Pancreas (tissue), 10 donors: Measurements from ENCODE around the gene NXPH4. TPM values are rescaled to one million over a fixed set of nuclear protein-coding genes. Genes with fewer than 3 reads are reported as not detected.

ENCODE experiments used
- ATAC-seq, 4 donors: fragments of 200-7000 bp; cut with Tn5 transposase; one replicate each; pipeline versions ENCODE4 v1.8.0 to v1.9.1; 2020; ENCODE audit warnings: mild to moderate bottlenecking in 4 of 4, moderate library complexity in 4 of 4
- DNase-seq, 6 donors: peaks; one replicate each; pipeline ENCODE4 v3.0.0-alpha.2; 2020
- FAIRE-seq: peaks from 2 replicates; lab custom pipeline; 2012; peaks lifted over from hg19 to GRCh38; lab: Jason Lieb, UNC
- H3K27ac ChIP-seq, 4 donors: fragments of 200-600 bp; sonication (generic); 1 replicate in 3 of 4; 2 replicates in 1 of 4; pipeline versions ENCODE4 v1.5.0 to v1.8.0; 2020
- H3K27me3 ChIP-seq, 4 donors: fragments of 200-600 bp; one replicate each; pipeline ENCODE4 v1.8.0; 2021
- H3K36me3 ChIP-seq, 3 donors: fragments of 200-600 bp; sonication (generic) in 1 of 3; one replicate each; pipeline versions ENCODE4 v1.5.0 to v1.8.0; 2020 to 2021
- H3K4me1 ChIP-seq, 3 donors: fragments of 200-600 bp; one replicate each; pipeline ENCODE4 v1.8.0; 2021
- H3K4me3 ChIP-seq, 4 donors: fragments of 200-600 bp; sonication (generic) in 2 of 4; one replicate each; pipeline versions ENCODE4 v1.5.0 to v1.8.0; 2020 to 2021
- H3K9me3 ChIP-seq, 4 donors: fragments of 200-600 bp; one replicate each; pipeline ENCODE4 v1.8.0; 2021
- CTCF ChIP-seq, 4 donors: fragments of 200-600 bp; sonication (generic) in 3 of 4; IDR thresholded peaks; one replicate each; pipeline versions ENCODE4 v1.5.0 to v1.8.0; 2021; ENCODE audit warnings: antibody characterized with exemption in 4 of 4
- WGBS, 2 donors: extraction: QIAGEN DNeasy Blood & Tissue Kit; methylation state at CpG; one replicate each; pipeline ENCODE4 v1.1.7; 2013; 5-methylcytosine and 5-hydroxymethylcytosine counted together
- intact Hi-C, 3 donors: fragments of 100-400 bp; cut with DNase I; formaldehyde crosslinking; loops; one replicate each; pipeline versions ENCODE4 v1.11.1 to v1.14.2; 2022
- polyA plus RNA-seq, 2 donors: library from polyadenylated mRNA; stranded (reverse); fragments of 200-250 nt; gene quantifications; one replicate each; pipeline ENCODE4 v1.2.3, GENCODE V29; 2013
- total RNA-seq, 6 donors: library from RNA; stranded (reverse); fragmentation: NEBNext Ultra II Directional in 4 of 6; extraction: Animal tissue kit (Norgen Biotek cat#: 25700) in 4 of 6; gene quantifications; one replicate each; pipeline versions ENCODE4 v1.2.1 to v1.2.4, GENCODE V29; 2021 to 2023
- donor health status: healthy with polysubstance abuse.
- donor health status: DM: no; HTN: no; CAD: no; lungs with moderate emphysema.
- donor health status: DM: no; HTN: no; CAD: no.
- donor health status: control.
- donor health status: control.
- donor health status: Bipolar disorder and iron deficiency.
- donor health status: DM: yes; HTN: yes; CAD: no.
- donor health status: DM: no; HTN: no; CAD: no.
- donor health status: DM: no; HTN: no; CAD: no.
- donor health status: DM: yes; HTN: yes; CAD: no.

The NXPH4 gene
- total and polyA plus RNA-seq, 8 donors: 0.28 to 3.3 (median 0.79) TPM

GRCh38 chr12:57232156-57232756, 15.7 kb downstream of the NXPH4 start:
- Histone ChIP-seq H3K4me3 (no peak overlapping the region), H3K4me1 (peaks cover 0 to 13% (median 8%) of the 10 kb centered on the region in 3 donors), H3K27me3 (no peaks in the 10 kb centered on the region), H3K27ac (no peak overlapping the region), H3K36me3 (peaks cover 3 to 25% (median 7%) of the 10 kb centered on the region in 3 donors), H3K9me3 (no peaks in the 10 kb centered on the region)
- 89 to 92% methylated on average over 19 of the region's 19 CpGs for WGBS, 2 donors
- no peak for TF ChIP-seq CTCF (IDR thresholded peaks at IDR 0.05)
- peak in 2 of 6 donors; percentile 23 to 56 for DNase-seq
- FAIRE-seq: no peak
- no peak for ATAC-seq
- intact Hi-C loops: no loop called here

GRCh38 chr12:57233357-57234232, 17.0 kb downstream of the NXPH4 start:
- intact Hi-C loops: no loop called here
- TF ChIP-seq CTCF (IDR thresholded peaks at IDR 0.05): no peak
- Histone ChIP-seq H3K36me3 (peaks cover 3 to 25% (median 7%) of the 10 kb centered on the region in 3 donors), H3K9me3 (no peaks in the 10 kb centered on the region), H3K4me3 (no peak overlapping the region), H3K27me3 (no peaks in the 10 kb centered on the region), H3K27ac (no peak overlapping the region), H3K4me1 (peaks cover 0 to 16% (median 13%) of the 10 kb centered on the region in 3 donors)
- 88 to 91% methylated on average over 15 of the region's 15 CpGs for WGBS, 2 donors
- ATAC-seq (no peak), FAIRE-seq (no peak), DNase-seq (peak in 2 of 6 donors; percentile 25 to 67)

- no peak for FAIRE-seq
Measured at GRCh38 chr12:57234233-57234570, 17.6 kb downstream of the NXPH4 start.

GRCh38 chr12:57234571-57235016, 18.0 kb downstream of the NXPH4 start:
- intact Hi-C loops: no loop called here
- H3K4me3 ChIP-seq: no peak overlapping the region
- peaks cover 0 to 21% (median 13%) of the 10 kb centered on the region in 3 donors for H3K4me1 ChIP-seq
- H3K27me3 ChIP-seq: no peaks in the 10 kb centered on the region
- TF ChIP-seq CTCF (IDR thresholded peaks at IDR 0.05): no peak
- DNase-seq: no peak
- 92% methylated on average over 10 of the region's 10 CpGs for WGBS, 2 donors
- ATAC-seq: no peak
- no peak overlapping the region for H3K27ac ChIP-seq
- no peaks in the 10 kb centered on the region for H3K9me3 ChIP-seq
- peaks cover 3 to 25% (median 7%) of the 10 kb centered on the region in 3 donors for H3K36me3 ChIP-seq
- no peak for FAIRE-seq

More at GRCh38 chr12:57234233-57234570, 17.6 kb downstream of the NXPH4 start:
- H3K36me3 ChIP-seq: peaks cover 3 to 25% (median 7%) of the 10 kb centered on the region in 3 donors
- WGBS, 2 donors: 89 to 94% methylated on average over 3 of the region's 3 CpGs
- TF ChIP-seq CTCF (IDR thresholded peaks at IDR 0.05): no peak
- H3K4me3 ChIP-seq: no peak overlapping the region
- DNase-seq (no peak), ATAC-seq (no peak)
- no peaks in the 10 kb centered on the region for H3K9me3 ChIP-seq
- H3K27me3 ChIP-seq: no peaks in the 10 kb centered on the region
- H3K4me1 ChIP-seq: peaks cover 0 to 19% (median 13%) of the 10 kb centered on the region in 3 donors
- no peak overlapping the region for H3K27ac ChIP-seq
- intact Hi-C loops: no loop called here
